ENCODE measurements around the gene PDE4B.

Gene PDE4B

DNA sequence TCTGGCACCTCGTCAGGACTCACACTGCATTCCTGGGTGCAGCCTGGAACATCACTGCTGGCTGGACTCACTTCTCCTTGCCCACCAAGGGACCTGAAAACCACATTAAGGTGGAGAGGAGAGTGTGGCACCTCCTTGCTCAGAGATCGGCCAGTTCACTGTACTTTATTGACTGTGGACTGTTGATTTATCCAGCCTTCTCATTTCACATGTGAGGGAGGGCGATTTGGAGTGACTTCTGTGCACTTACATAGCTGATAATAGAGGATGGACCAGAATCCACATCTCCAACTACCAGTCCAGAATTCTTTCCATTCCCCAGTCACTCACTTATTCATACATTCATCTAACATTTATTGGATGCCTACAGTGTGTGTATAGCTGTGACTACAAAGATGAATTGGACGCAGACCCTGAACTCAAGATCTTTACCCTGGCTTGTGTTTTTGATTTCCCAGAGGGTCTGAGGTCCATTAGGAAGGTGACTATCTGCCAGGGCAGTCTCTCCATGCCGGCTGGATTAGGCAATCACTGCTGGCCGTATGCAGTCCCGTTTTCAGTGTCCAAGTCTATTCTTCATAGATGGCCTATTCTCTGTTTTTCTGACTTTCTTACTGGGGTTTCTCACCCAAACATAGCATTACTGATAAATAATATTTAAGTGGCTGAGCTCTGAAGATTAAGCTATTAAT, 507.7 kb downstream of the PDE4B start:
- Histone ChIP-seq H3K4me1 (no peaks in the 10 kb centered on the region), H3K4me3 (ENCODE audit: low read depth, low read length) (no peak overlapping the region), H3K27me3 (no peaks in the 10 kb centered on the region), H3K36me3 (no peaks in the 10 kb centered on the region), H3K9me3 (no peaks in the 10 kb centered on the region)
- DNase-seq: no peak
- TF ChIP-seq, protein P1, sequence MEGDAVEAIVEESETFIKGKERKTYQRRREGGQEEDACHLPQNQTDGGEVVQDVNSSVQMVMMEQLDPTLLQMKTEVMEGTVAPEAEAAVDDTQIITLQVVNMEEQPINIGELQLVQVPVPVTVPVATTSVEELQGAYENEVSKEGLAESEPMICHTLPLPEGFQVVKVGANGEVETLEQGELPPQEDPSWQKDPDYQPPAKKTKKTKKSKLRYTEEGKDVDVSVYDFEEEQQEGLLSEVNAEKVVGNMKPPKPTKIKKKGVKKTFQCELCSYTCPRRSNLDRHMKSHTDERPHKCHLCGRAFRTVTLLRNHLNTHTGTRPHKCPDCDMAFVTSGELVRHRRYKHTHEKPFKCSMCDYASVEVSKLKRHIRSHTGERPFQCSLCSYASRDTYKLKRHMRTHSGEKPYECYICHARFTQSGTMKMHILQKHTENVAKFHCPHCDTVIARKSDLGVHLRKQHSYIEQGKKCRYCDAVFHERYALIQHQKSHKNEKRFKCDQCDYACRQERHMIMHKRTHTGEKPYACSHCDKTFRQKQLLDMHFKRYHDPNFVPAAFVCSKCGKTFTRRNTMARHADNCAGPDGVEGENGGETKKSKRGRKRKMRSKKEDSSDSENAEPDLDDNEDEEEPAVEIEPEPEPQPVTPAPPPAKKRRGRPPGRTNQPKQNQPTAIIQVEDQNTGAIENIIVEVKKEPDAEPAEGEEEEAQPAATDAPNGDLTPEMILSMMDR (IDR thresholded peaks at IDR 0.05; ENCODE audit: low read depth, low read length): no peak

DNA sequence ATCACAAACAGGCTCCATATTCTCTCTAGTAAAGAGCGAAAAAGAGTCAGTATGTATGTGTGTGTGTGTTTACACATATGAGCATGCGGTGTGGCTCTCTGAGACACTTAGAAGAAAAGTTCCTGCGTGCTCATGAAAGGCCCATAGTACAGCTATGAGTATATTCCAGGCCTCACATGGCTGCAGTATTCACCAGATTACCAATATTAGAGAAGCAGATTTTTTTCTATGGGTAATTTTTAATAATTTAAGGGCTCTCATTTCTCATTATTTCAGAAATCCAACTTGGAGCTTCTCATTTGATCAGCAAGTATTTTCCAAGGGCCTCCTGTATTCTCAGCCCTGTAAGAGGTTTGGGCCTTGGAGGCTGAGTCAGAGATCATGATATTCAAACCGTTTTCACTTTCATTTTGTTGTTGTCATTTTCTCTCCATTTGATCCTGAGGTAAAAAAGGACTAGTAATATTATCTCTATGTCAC, 508.3 kb downstream of the PDE4B start:
- H3K4me1 ChIP-seq: no peaks in the 10 kb centered on the region
- H3K9me3 ChIP-seq: no peaks in the 10 kb centered on the region
- no peaks in the 10 kb centered on the region for H3K36me3 ChIP-seq
- DNase-seq: no peak
- TF ChIP-seq, protein P1 (IDR thresholded peaks at IDR 0.05; ENCODE audit: low read depth, low read length): no peak
- H3K4me3 ChIP-seq (ENCODE audit: low read depth, low read length): no peak overlapping the region
- H3K27me3 ChIP-seq: no peaks in the 10 kb centered on the region

DNA sequence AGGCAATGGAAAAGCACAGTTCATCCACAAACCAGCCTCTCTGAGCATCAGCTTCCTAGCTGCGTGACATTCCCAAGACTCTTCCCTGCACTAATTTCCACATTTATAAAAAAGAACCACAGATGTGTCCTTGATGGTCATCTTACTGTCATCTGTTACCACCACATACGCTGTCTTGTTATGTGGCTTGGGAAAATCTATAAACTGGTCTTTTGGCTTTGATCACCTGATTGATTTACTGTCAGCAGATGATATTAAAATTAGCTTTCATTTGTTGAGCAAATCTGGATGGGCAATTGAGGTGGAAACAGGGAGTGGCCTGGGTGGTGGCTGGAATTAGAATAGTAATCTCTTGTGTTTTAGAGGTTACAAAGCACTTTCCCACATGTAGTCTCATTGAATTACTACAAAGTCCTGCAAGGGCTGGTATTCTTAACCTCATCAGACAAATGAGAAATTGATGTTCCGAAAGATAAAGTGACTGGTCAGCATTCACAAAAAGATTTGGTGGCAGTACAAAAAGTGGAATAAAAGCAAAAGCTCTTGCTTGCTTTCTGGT, 509.6 kb downstream of the PDE4B start:
- Histone ChIP-seq H3K36me3 (no peaks in the 10 kb centered on the region), H3K4me1 (no peaks in the 10 kb centered on the region), H3K4me3 (ENCODE audit: low read depth, low read length) (no peak overlapping the region), H3K9me3 (no peaks in the 10 kb centered on the region), H3K27me3 (no peaks in the 10 kb centered on the region)
- TF ChIP-seq, protein P1 (IDR thresholded peaks at IDR 0.05; ENCODE audit: low read depth, low read length): no peak
- DNase-seq: no peak

DNA sequence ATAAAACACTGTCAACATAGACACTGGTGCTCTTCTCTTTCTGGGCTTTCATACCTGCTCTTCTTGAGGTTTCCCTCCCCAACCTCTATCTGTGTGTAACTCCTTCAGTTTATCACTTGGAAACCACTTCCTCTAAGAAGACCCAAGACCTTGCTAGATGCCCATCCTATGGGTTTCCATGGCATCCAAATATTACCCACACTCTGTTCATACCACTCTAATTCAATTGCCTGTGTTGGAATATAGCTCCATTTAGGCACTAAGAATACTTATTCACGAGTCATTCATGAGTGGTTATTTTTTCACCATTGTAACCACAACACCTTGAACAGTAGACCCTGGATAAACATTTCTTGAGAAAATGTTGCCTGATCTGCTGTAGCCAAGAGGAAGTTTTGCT, 510.1 kb downstream of the PDE4B start:
- no peaks in the 10 kb centered on the region for H3K4me1 ChIP-seq
- H3K27me3 ChIP-seq: no peaks in the 10 kb centered on the region
- TF ChIP-seq, protein P1 (IDR thresholded peaks at IDR 0.05; ENCODE audit: low read depth, low read length): no peak
- no peaks in the 10 kb centered on the region for H3K36me3 ChIP-seq
- H3K4me3 ChIP-seq (ENCODE audit: low read depth, low read length): no peak overlapping the region
- no peak for DNase-seq
- no peaks in the 10 kb centered on the region for H3K9me3 ChIP-seq

DNA sequence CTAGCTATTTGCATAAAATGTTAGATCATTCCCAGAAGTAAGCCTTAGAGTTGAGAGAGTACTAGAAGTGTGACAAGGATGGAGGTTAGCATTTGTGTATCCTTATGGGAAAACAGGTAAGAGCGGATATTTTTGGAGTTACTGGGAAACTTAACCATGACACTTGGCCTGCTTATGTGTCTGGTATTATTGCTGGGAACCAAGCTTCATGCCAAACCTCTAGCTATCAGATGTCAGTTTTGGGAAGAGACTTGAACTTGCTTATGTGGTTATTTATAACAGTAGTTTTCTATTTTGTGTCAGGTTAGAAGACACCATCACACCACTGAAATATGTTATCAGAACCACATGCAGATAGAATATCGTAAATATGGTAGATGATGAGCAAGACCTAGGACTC, 511.0 kb downstream of the PDE4B start:
- no peak for DNase-seq
- no peaks in the 10 kb centered on the region for H3K27me3 ChIP-seq
- H3K4me1 ChIP-seq: no peaks in the 10 kb centered on the region
- H3K4me3 ChIP-seq (ENCODE audit: low read depth, low read length): no peak overlapping the region
- TF ChIP-seq, protein P1 (IDR thresholded peaks at IDR 0.05; ENCODE audit: low read depth, low read length): no peak
- H3K36me3 ChIP-seq: no peaks in the 10 kb centered on the region
- H3K9me3 ChIP-seq: no peaks in the 10 kb centered on the region

DNA sequence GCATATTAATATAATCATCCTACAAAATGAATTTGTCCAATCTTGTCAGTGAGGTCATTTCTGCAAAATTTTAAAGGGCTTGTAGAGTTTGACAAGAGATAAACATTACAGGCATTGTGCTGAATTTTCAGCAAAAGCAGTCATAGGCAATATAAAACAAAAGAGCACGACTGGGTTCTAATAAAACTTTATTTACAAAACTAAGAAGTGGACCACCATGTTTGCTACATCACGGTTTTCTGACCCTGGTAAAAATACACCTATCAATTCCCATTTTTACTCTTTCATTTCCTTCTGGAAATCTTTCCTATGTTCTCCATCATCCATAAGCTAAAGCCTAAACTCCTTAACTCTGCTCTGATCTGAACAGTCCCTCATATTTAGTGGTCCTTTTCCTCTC, 511.4 kb downstream of the PDE4B start:
- no peaks in the 10 kb centered on the region for H3K36me3 ChIP-seq
- no peaks in the 10 kb centered on the region for H3K27me3 ChIP-seq
- H3K9me3 ChIP-seq: no peaks in the 10 kb centered on the region
- H3K4me3 ChIP-seq (ENCODE audit: low read depth, low read length): no peak overlapping the region
- no peaks in the 10 kb centered on the region for H3K4me1 ChIP-seq
- no peak for DNase-seq
- TF ChIP-seq, protein P1 (IDR thresholded peaks at IDR 0.05; ENCODE audit: low read depth, low read length): no peak

Measured in BE2C (cell line).